Sigmoid colon (tissue), 4 donors: ENCODE measurements around the gene NBDY.

Source experiments
- CTCF ChIP-seq, 4 experiments: fragments of 450-650 bp in 3 of 4; fragments of 200-600 bp in 1 of 4; IDR thresholded peaks; one replicate each; pipeline ENCODE4 v1.5.1; 2016 to 2019; ENCODE audit warnings: antibody characterized with exemption in 4 of 4, mild to moderate bottlenecking in 3 of 4, moderate library complexity in 2 of 4
- EP300 ChIP-seq, 4 donors: sonication (generic); formaldehyde crosslinking; IDR thresholded peaks; one replicate each; pipeline ENCODE4 v1.6.1; 2017; ENCODE audit warnings: antibody characterized with exemption in 4 of 4
- POLR2A ChIP-seq, 2 donors: fragments of 450-650 bp; IDR thresholded peaks; one replicate each; pipeline ENCODE4 v1.6.1; 2016; ENCODE audit warnings: antibody characterized with exemption in 2 of 2, mild to moderate bottlenecking in 2 of 2, moderate library complexity in 2 of 2
- POLR2AphosphoS5 ChIP-seq, 4 donors: sonication (generic); formaldehyde crosslinking; IDR thresholded peaks; one replicate each; pipeline ENCODE4 v1.6.1; 2017; ENCODE audit warnings: antibody characterized with exemption in 4 of 4

- TF ChIP-seq CTCF (IDR thresholded peaks at IDR 0.05): peak in 1 of 4 experiments; percentile 46
- no peak for TF ChIP-seq POLR2AphosphoS5 (IDR thresholded peaks at IDR 0.05)
- TF ChIP-seq POLR2A (IDR thresholded peaks at IDR 0.05): no peak
- TF ChIP-seq EP300 (IDR thresholded peaks at IDR 0.05): no peak
These were observed 2.4 kb upstream of the NBDY start for GRCh38 chrX:56726605-56727004.
